Measurements from ENCODE around the gene ADAMTS7.
A peak's percentile ranks its signal among the peaks of the same experiment; 100 is the strongest.
"Not testable (repeated sequence)": the region's sequence is repeated elsewhere in the genome, so short reads cannot be mapped to it uniquely, and the experiment has no call there.

Gene ADAMTS7

GRCh38 chr15:78808550-78808949, 2.7 kb downstream of the ADAMTS7 start:
- TF ChIP-seq POLR2A (IDR thresholded peaks at IDR 0.05; ENCODE audit: low read depth, low read length), result no peak
- no peak for FAIRE-seq
- peak; percentile 33 for DNase-seq (ENCODE audit: insufficient read length, low spot score)

GRCh38 chr15:78807359-78807758, 3.9 kb downstream of the ADAMTS7 start:
- DNase-seq (ENCODE audit: insufficient read length, low spot score) (no peak), FAIRE-seq (no peak)
- TF ChIP-seq POLR2A (IDR thresholded peaks at IDR 0.05; ENCODE audit: low read depth, low read length), result no peak

GRCh38 chr15:78804391-78804792, 6.9 kb downstream of the ADAMTS7 start:
- TF ChIP-seq POLR2A (IDR thresholded peaks at IDR 0.05; ENCODE audit: low read depth, low read length), result no peak
- FAIRE-seq, result no peak
- no peak for DNase-seq (ENCODE audit: insufficient read length, low spot score)

GRCh38 chr15:78800806-78801205, 10.5 kb downstream of the ADAMTS7 start:
- FAIRE-seq (no peak), DNase-seq (ENCODE audit: insufficient read length, low spot score) (no peak)
- TF ChIP-seq POLR2A (IDR thresholded peaks at IDR 0.05; ENCODE audit: low read depth, low read length), result no peak

- no peak for TF ChIP-seq POLR2A (IDR thresholded peaks at IDR 0.05; ENCODE audit: low read depth, low read length)
- no peak for DNase-seq (ENCODE audit: insufficient read length, low spot score)
- no peak for FAIRE-seq
These were observed 11.1 kb downstream of the ADAMTS7 start for GRCh38 chr15:78800189-78800588.

GRCh38 chr15:78799102-78799501, 12.2 kb downstream of the ADAMTS7 start:
- FAIRE-seq; DNase-seq (ENCODE audit: insufficient read length, low spot score): not testable (repeated sequence)

GRCh38 chr15:78798355-78798754, 12.9 kb downstream of the ADAMTS7 start:
- FAIRE-seq, result not testable (repeated sequence)
- DNase-seq (ENCODE audit: insufficient read length, low spot score), result peak; percentile 76

- TF ChIP-seq POLR2A (IDR thresholded peaks at IDR 0.05; ENCODE audit: low read depth, low read length), result no peak
- FAIRE-seq, result no peak
- DNase-seq (ENCODE audit: insufficient read length, low spot score), result no peak
These were observed 13.3 kb downstream of the ADAMTS7 start for GRCh38 chr15:78797951-78798350.

GRCh38 chr15:78796510-78796909, 14.8 kb downstream of the ADAMTS7 start:
- no peak for DNase-seq (ENCODE audit: insufficient read length, low spot score)
- no peak for TF ChIP-seq POLR2A (IDR thresholded peaks at IDR 0.05; ENCODE audit: low read depth, low read length)
- FAIRE-seq, result no peak

GRCh38 chr15:78795043-78795442, 16.2 kb downstream of the ADAMTS7 start:
- FAIRE-seq, result no peak
- no peak for TF ChIP-seq POLR2A (IDR thresholded peaks at IDR 0.05; ENCODE audit: low read depth, low read length)

GRCh38 chr15:78794446-78794845, 16.8 kb downstream of the ADAMTS7 start:
- DNase-seq (ENCODE audit: insufficient read length, low spot score); FAIRE-seq: not testable (repeated sequence)

More at GRCh38 chr15:78795043-78795442, 16.2 kb downstream of the ADAMTS7 start:
- no peak for DNase-seq (ENCODE audit: insufficient read length, low spot score)

- no peak for TF ChIP-seq POLR2A (IDR thresholded peaks at IDR 0.05; ENCODE audit: low read depth, low read length)
- DNase-seq (ENCODE audit: insufficient read length, low spot score), result no peak
- no peak for FAIRE-seq
These were observed 19.9 kb downstream of the ADAMTS7 start for GRCh38 chr15:78791357-78791756.

GRCh38 chr15:78790027-78790426, 21.2 kb downstream of the ADAMTS7 start:
- DNase-seq (ENCODE audit: insufficient read length, low spot score) (no peak), FAIRE-seq (no peak)
- TF ChIP-seq POLR2A (IDR thresholded peaks at IDR 0.05; ENCODE audit: low read depth, low read length), result no peak

- FAIRE-seq, result no peak
These were observed 21.6 kb downstream of the ADAMTS7 start for GRCh38 chr15:78789615-78790014.

GRCh38 chr15:78788016-78788660, 23.1 kb downstream of the ADAMTS7 start:
- DNase-seq (ENCODE audit: insufficient read length, low spot score) (no peak), FAIRE-seq (no peak)
- TF ChIP-seq POLR2A (IDR thresholded peaks at IDR 0.05; ENCODE audit: low read depth, low read length), result no peak

More at GRCh38 chr15:78789615-78790014, 21.6 kb downstream of the ADAMTS7 start:
- TF ChIP-seq POLR2A (IDR thresholded peaks at IDR 0.05; ENCODE audit: low read depth, low read length), result no peak
- DNase-seq (ENCODE audit: insufficient read length, low spot score), result no peak

GRCh38 chr15:78782402-78782801, 28.9 kb downstream of the ADAMTS7 start:
- DNase-seq (ENCODE audit: insufficient read length, low spot score); FAIRE-seq: not testable (repeated sequence)

- DNase-seq (ENCODE audit: insufficient read length, low spot score); FAIRE-seq: not testable (repeated sequence)
These were observed 29.9 kb downstream of the ADAMTS7 start for GRCh38 chr15:78781381-78781780.

- DNase-seq (ENCODE audit: insufficient read length, low spot score); FAIRE-seq: not testable (repeated sequence)
These were observed 31.3 kb downstream of the ADAMTS7 start for GRCh38 chr15:78779975-78780374.

- FAIRE-seq; DNase-seq (ENCODE audit: insufficient read length, low spot score): not testable (repeated sequence)
These were observed 32.0 kb downstream of the ADAMTS7 start for GRCh38 chr15:78779176-78779785.
